Stomach (tissue), 9 donors: ENCODE results near the gene PPFIA1. TPM values are rescaled to one million over a fixed set of nuclear protein-coding genes. Genes with fewer than 3 reads are reported as not detected.

Experiments
- DNase-seq, 2 donors: peaks; one replicate each; pipeline versions ENCODE4 v3.0.0 to v3.0.0-alpha.2; 2013 to 2019
- H3K27ac ChIP-seq, 5 donors: fragments of 200-600 bp in 4 of 5; sonication (generic) in 4 of 5; one replicate each; pipeline ENCODE4 v1.5.1; 2013 to 2019; ENCODE audit warnings: mild to moderate bottlenecking in 1 of 5, moderate library complexity in 1 of 5
- H3K27me3 ChIP-seq, 3 donors: fragments of 200-600 bp; sonication (generic); one replicate each; pipeline ENCODE4 v1.5.1; 2017 to 2019; ENCODE audit warnings: mixed run types in 1 of 3
- H3K36me3 ChIP-seq, 4 donors: fragments of 200-600 bp; sonication (generic); 1 replicate in 3 of 4; 2 replicates in 1 of 4; pipeline ENCODE4 v1.5.1; 2016 to 2019
- H3K4me1 ChIP-seq, 4 donors: fragments of 200-600 bp; sonication (generic); one replicate each; pipeline ENCODE4 v1.5.1; 2016 to 2019
- H3K4me3 ChIP-seq, 4 donors: fragments of 200-600 bp; sonication (generic) in 3 of 4; one replicate each; pipeline ENCODE4 v1.5.1; 2016 to 2019; ENCODE audit warnings: mild to moderate bottlenecking in 1 of 4
- H3K9me3 ChIP-seq, 4 donors: fragments of 200-600 bp; sonication (generic); one replicate each; pipeline ENCODE4 v1.5.1; 2016 to 2019
- EP300 ChIP-seq: sonication (generic); formaldehyde crosslinking; IDR thresholded peaks from one replicate; pipeline ENCODE4 v1.6.1; 2017; ENCODE audit warnings: antibody characterized with exemption
- POLR2A ChIP-seq, 4 donors: fragments of 450-650 bp; IDR thresholded peaks; one replicate each; pipeline ENCODE4 v1.6.1; 2016; ENCODE audit warnings: antibody characterized with exemption in 4 of 4, control low read depth in 2 of 4, mild to moderate bottlenecking in 1 of 4, moderate library complexity in 1 of 4
- POLR2AphosphoS5 ChIP-seq, 3 donors: sonication (generic); formaldehyde crosslinking; IDR thresholded peaks; one replicate each; pipeline ENCODE4 v1.6.1; 2016; ENCODE audit warnings: antibody characterized with exemption in 3 of 3
- WGBS, 5 donors: extraction: QIAGEN DNeasy Blood & Tissue Kit in 3 of 5; methylation state at CpG; one replicate each; pipeline versions ENCODE4 v1.1.5 to v1.1.7; 2013 to 2018; 5-methylcytosine and 5-hydroxymethylcytosine counted together
- intact Hi-C: fragments of 100-400 bp; cut with DNase I; formaldehyde crosslinking; loops from one replicate; pipeline ENCODE4 v1.15.1; 2023; ENCODE audit warnings: low total_unique reads
- polyA plus RNA-seq, 3 donors: library from polyadenylated mRNA; stranded (reverse); fragments of 200-250 nt; gene quantifications; one replicate each; pipeline ENCODE4 v1.2.3, GENCODE V29; 2013
- total RNA-seq, 5 donors: library from RNA; depleted of rRNA; stranded (reverse); fragments of >200 nt; gene quantifications; one replicate each; pipeline versions ENCODE4 v1.1.0 to v1.2.3, GENCODE V29; 2014 to 2016
- TF ChIP-seq, protein P1 (sequence below), 7 experiments: fragments of 450-650 bp in 4 of 7; fragments of 200-600 bp in 3 of 7; sonication (generic) in 3 of 7; IDR thresholded peaks; one replicate each; pipeline ENCODE4 v1.5.1; 2016 to 2019; ENCODE audit warnings: antibody characterized with exemption in 7 of 7, control low read depth in 2 of 7, mild to moderate bottlenecking in 1 of 7
- donor health status: healthy with polysubstance abuse.
- donor health status: Bipolar disorder and iron deficiency.
- donor health status: healthy.

Gene PPFIA1
- total and polyA plus RNA-seq, 8 donors: 10.8 to 108 (median 35.5) TPM

DNA sequence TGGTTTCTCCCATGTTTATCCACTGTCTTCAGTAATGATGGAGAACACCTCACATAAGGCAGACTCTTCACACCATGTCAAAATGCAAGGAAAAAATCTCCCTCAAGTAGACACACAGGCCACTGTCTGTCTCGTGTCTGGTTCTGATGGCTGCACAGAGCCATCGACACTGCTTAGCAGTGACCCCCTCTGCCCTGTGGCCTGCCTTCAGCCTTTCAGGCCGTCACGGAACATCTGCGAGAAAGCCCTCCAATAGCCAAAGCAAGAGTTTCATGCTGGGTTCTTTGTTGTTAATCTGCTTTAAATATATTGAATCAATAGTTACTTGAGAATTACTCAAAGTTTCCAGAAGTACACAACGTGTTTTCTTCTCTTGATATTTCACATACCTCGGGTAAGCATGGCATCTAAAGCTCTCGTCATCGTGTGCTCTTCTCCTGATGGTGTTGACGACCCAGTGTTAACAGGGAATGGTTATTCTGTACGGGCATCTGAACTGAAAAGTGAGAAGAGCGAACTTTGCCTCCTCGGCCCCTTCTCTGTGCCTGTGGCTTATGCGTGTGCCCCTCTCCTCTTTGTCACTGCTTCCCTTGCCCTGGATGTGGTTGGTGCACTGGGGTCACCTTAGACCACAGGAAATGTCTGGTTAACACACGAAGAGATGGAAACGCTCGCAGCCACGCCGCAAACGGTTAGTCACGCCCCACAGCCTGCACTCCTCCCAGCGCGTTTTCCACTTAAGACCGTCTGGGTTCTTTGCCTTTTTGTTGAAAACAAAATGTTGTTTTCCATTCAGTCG lies 94.5 kb downstream of the PPFIA1 start:
- WGBS, 5 donors: 76 to 90% (median 83%) methylated on average over 25 of the region's 25 CpGs
- intact Hi-C loops: no loop called here
- no peaks in the 10 kb centered on the region for H3K4me1 ChIP-seq
- H3K9me3 ChIP-seq: no peaks in the 10 kb centered on the region
- H3K4me3 ChIP-seq: no peak overlapping the region
- H3K36me3 ChIP-seq: peaks cover 21 to 87% (median 76%) of the 10 kb centered on the region in 4 donors
- no peak overlapping the region for H3K27ac ChIP-seq
- TF ChIP-seq POLR2AphosphoS5 (IDR thresholded peaks at IDR 0.05) (no peak), POLR2A (IDR thresholded peaks at IDR 0.05) (no peak), EP300 (no peak)
- TF ChIP-seq, protein P1, sequence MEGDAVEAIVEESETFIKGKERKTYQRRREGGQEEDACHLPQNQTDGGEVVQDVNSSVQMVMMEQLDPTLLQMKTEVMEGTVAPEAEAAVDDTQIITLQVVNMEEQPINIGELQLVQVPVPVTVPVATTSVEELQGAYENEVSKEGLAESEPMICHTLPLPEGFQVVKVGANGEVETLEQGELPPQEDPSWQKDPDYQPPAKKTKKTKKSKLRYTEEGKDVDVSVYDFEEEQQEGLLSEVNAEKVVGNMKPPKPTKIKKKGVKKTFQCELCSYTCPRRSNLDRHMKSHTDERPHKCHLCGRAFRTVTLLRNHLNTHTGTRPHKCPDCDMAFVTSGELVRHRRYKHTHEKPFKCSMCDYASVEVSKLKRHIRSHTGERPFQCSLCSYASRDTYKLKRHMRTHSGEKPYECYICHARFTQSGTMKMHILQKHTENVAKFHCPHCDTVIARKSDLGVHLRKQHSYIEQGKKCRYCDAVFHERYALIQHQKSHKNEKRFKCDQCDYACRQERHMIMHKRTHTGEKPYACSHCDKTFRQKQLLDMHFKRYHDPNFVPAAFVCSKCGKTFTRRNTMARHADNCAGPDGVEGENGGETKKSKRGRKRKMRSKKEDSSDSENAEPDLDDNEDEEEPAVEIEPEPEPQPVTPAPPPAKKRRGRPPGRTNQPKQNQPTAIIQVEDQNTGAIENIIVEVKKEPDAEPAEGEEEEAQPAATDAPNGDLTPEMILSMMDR (IDR thresholded peaks at IDR 0.05): no peak
- peak in 1 of 2 donors; percentile 25 for DNase-seq
- no peaks in the 10 kb centered on the region for H3K27me3 ChIP-seq

DNA sequence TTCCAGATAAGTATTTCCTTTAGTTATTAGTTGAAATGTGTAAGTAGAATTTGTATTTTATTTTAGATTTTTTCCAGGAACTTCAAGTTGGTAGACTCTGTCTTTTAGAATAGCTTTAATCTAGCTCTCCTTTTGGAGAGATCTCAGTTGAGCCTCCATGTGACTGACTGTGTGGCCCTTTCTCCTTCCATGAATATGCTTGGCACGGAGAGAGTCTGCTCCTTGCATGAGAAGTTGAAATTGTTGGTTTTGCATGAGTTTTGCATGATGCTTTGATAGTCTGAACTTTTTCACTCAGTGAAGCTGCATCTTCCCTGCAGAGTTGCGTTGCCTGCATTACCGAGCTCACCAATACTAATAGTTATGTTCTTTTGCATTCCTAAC lies 95.0 kb downstream of the PPFIA1 start:
- H3K36me3 ChIP-seq: peaks cover 20 to 81% (median 71%) of the 10 kb centered on the region in 4 donors
- H3K27me3 ChIP-seq: no peaks in the 10 kb centered on the region
- intact Hi-C loops: no loop called here
- no peaks in the 10 kb centered on the region for H3K4me1 ChIP-seq
- no peak for DNase-seq
- TF ChIP-seq, protein P1 (IDR thresholded peaks at IDR 0.05): no peak
- TF ChIP-seq POLR2AphosphoS5 (IDR thresholded peaks at IDR 0.05): no peak
- TF ChIP-seq EP300: no peak
- TF ChIP-seq POLR2A (IDR thresholded peaks at IDR 0.05): no peak
- WGBS, 5 donors: 84 to 95% (median 90%) methylated on average over 3 of the region's 3 CpGs
- H3K27ac ChIP-seq: no peak overlapping the region
- H3K4me3 ChIP-seq: no peak overlapping the region
- no peaks in the 10 kb centered on the region for H3K9me3 ChIP-seq

DNA sequence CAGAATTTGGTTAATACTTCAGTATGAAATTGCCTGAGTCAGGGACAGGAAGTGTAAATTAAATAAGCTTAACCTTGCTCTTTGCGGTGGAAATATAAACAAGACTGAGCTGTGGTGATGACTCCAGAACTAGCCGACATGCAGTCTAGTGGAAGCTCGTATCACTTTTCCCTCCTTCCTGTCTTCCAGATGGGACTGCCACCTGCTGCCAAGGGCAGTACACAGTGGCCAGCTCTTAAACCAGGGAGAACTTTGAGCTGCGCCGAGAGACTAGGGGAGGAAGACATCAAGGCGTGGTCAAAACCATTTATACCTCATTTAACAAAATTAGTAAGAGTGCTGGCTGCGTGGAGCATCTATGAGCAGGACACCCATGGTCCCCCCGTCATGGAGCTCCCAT lies 96.6 kb downstream of the PPFIA1 start:
- TF ChIP-seq POLR2A (IDR thresholded peaks at IDR 0.05) (no peak), EP300 (no peak)
- Histone ChIP-seq H3K9me3 (no peaks in the 10 kb centered on the region), H3K27me3 (no peaks in the 10 kb centered on the region), H3K4me1 (no peaks in the 10 kb centered on the region), H3K4me3 (no peak overlapping the region), H3K36me3 (peaks cover 21 to 67% (median 59%) of the 10 kb centered on the region in 4 donors), H3K27ac (no peak overlapping the region)
- no peak for DNase-seq
- intact Hi-C loops: no loop called here
- 76 to 82% (median 79%) methylated on average over 8 of the region's 8 CpGs for WGBS, 5 donors

DNA sequence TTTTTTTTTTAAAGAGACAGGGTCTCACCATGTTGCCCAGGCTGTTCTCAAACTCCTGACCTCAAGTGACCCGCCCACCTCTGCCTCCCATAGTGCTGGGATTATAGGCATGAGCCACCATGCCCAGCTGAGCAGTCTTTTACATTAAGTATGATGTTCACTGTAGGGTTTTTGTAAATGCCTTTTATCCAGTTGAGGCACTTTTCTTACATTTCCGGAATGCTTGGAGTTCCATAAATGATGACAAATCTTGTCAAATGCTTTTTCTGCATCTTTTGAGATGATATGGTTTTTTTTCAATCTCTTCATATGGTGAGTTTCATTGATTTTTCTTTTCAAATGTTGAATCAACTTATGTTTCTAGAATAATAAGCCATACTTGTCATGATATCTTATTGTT lies 98.5 kb downstream of the PPFIA1 start:
- 96 to 100% (median 97%) methylated on average over 2 of the region's 2 CpGs for WGBS, 5 donors
- no peak for TF ChIP-seq POLR2A (IDR thresholded peaks at IDR 0.05)
- TF ChIP-seq EP300: no peak
- TF ChIP-seq POLR2AphosphoS5 (IDR thresholded peaks at IDR 0.05): no peak
- TF ChIP-seq, protein P1 (IDR thresholded peaks at IDR 0.05): no peak
- intact Hi-C loops: no loop called here
- Histone ChIP-seq H3K36me3 (peaks cover 18 to 67% (median 59%) of the 10 kb centered on the region in 4 donors), H3K27me3 (no peaks in the 10 kb centered on the region), H3K9me3 (no peaks in the 10 kb centered on the region), H3K4me1 (no peaks in the 10 kb centered on the region), H3K4me3 (no peak overlapping the region), H3K27ac (no peak overlapping the region)
- no peak for DNase-seq

DNA sequence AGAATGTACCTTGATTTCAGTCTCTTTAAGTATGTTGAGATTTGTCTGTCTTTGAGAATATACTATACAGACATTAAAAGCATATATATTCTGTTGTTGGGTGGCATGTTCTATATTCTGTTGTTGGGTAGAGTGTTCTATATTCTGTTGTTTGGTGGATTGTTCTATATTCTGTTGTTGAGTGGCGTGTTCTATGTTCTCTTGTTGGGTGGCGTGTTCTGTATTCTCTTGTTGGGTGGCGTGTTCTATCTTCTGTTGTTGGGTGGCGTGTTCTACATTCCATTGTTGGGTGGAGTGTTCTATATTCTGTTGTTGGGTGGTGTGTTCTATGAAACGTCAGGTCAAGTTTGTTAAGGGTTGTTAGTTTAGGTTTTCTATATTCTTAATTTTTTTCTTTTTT lies 100.8 kb downstream of the PPFIA1 start:
- intact Hi-C loops: no loop called here

More for the DNA sequence above, 100.8 kb downstream of the PPFIA1 start:
- no peaks in the 10 kb centered on the region for H3K9me3 ChIP-seq
- TF ChIP-seq POLR2AphosphoS5 (IDR thresholded peaks at IDR 0.05): no peak
- TF ChIP-seq, protein P1 (IDR thresholded peaks at IDR 0.05): no peak
- no peak for TF ChIP-seq POLR2A (IDR thresholded peaks at IDR 0.05)
- no peak overlapping the region for H3K4me3 ChIP-seq
- no peaks in the 10 kb centered on the region for H3K27me3 ChIP-seq
- no peak overlapping the region for H3K27ac ChIP-seq
- no peak for DNase-seq
- 60 to 78% (median 75%) methylated on average over 5 of the region's 5 CpGs for WGBS, 5 donors
- peaks cover 24 to 67% (median 60%) of the 10 kb centered on the region in 4 donors for H3K36me3 ChIP-seq
- no peaks in the 10 kb centered on the region for H3K4me1 ChIP-seq
